Renal cortical epithelial cell (primary cell): ENCODE results near the gene C6orf47. TPM values are rescaled to one million over a fixed set of nuclear protein-coding genes. Genes with fewer than 3 reads are reported as not detected.
A peak's percentile ranks its signal among the peaks of the same experiment; 100 is the strongest.
"Not testable (repeated sequence)": the region's sequence is repeated elsewhere in the genome, so short reads cannot be mapped to it uniquely, and the experiment has no call there.

ENCODE experiments used
- DNase-seq: peaks from one replicate; pipeline ENCODE4 v3.0.0-alpha.2; 2011; ENCODE audit warnings: low read depth
- total RNA-seq: library from RNA; depleted of rRNA; stranded (reverse); fragments of >200 nt; gene quantifications from 2 replicates; pipeline ENCODE4 v1.2.3, GENCODE V29; 2014

C6orf47 gene
- 28.6 and 32.0 TPM in 2 replicates for total RNA-seq

GRCh38 chr6:31660381-31661261, at the start of gene C6orf47:
TSS of gene C6orf47 (minus strand) at chr6:31660778. CDS start at chr6:31659947, 831 bp downstream.
- DNase-seq = peak; percentile 62

GRCh38 chr6:31709157-31709556, 48.6 kb upstream of the C6orf47 start:
- DNase-seq = not testable (repeated sequence)

GRCh38 chr6:31708224-31708623, 47.6 kb upstream of the C6orf47 start:
- no peak for DNase-seq

GRCh38 chr6:31707701-31708100, 47.1 kb upstream of the C6orf47 start:
- DNase-seq = no peak

GRCh38 chr6:31706599-31706998, 46.0 kb upstream of the C6orf47 start, which contains the start of gene LY6G6F:
TSS of gene LY6G6F (plus strand) at chr6:31706866. CDS start at chr6:31706907, 41 bp downstream.
- no peak for DNase-seq

GRCh38 chr6:31705931-31706330, 45.4 kb upstream of the C6orf47 start:
- DNase-seq = no peak

GRCh38 chr6:31702819-31703716, 42.5 kb upstream of the C6orf47 start, which contains the start of gene ABHD16A:
TSS of gene ABHD16A (minus strand) at chr6:31703324. CDS start at chr6:31703281, 43 bp downstream.
- DNase-seq = peak; percentile 96

- DNase-seq = no peak
Observed at GRCh38 chr6:31702405-31702818, 41.8 kb upstream of the C6orf47 start.

- no peak for DNase-seq
Observed at GRCh38 chr6:31701666-31702404, 41.3 kb upstream of the C6orf47 start.

- DNase-seq = no peak
Observed at GRCh38 chr6:31700740-31701401, 40.3 kb upstream of the C6orf47 start.

GRCh38 chr6:31697555-31697954, 37.0 kb upstream of the C6orf47 start:
- no peak for DNase-seq

- no peak for DNase-seq
Observed at GRCh38 chr6:31693535-31693934, 33.0 kb upstream of the C6orf47 start.

- DNase-seq = no peak
Observed at GRCh38 chr6:31692886-31693285, 32.3 kb upstream of the C6orf47 start.

GRCh38 chr6:31692353-31692752, 31.8 kb upstream of the C6orf47 start:
- no peak for DNase-seq

- no peak for DNase-seq
Observed at GRCh38 chr6:31691564-31692108, 31.1 kb upstream of the C6orf47 start.

GRCh38 chr6:31691078-31691463, 30.5 kb upstream of the C6orf47 start:
- no peak for DNase-seq

GRCh38 chr6:31690231-31691077, 29.9 kb upstream of the C6orf47 start:
- DNase-seq = no peak

GRCh38 chr6:31689249-31690110, 28.9 kb upstream of the C6orf47 start:
- DNase-seq = no peak
